ENCODE results near the gene MCHR2. TPM values are rescaled to one million over a fixed set of nuclear protein-coding genes. Genes with fewer than 3 reads are reported as not detected.
"Not testable (repeated sequence)": the region's sequence is repeated elsewhere in the genome, so short reads cannot be mapped to it uniquely, and the experiment has no call there.

Gene MCHR2
- total RNA-seq, result not detected in 2 replicates

- intact Hi-C loops (cut with micrococcal nuclease), result no loop called here
Observed at GRCh38 chr6:99993533-99994251, at the start of gene MCHR2. Gene MCHR2, minus strand, starts transcription at chr6:99994223. Its CDS starts 38,076 bp downstream, at chr6:99956147.

- intact Hi-C loops (cut with micrococcal nuclease), result not testable (repeated sequence)
Observed at GRCh38 chr6:100038546-100038945, 44.5 kb upstream of the MCHR2 start.

GRCh38 chr6:100035873-100036653, 42.0 kb upstream of the MCHR2 start:
- intact Hi-C loops (cut with micrococcal nuclease), result no loop called here

- intact Hi-C loops (cut with micrococcal nuclease), result no loop called here
Observed at GRCh38 chr6:100023798-100024197, 29.8 kb upstream of the MCHR2 start.

- intact Hi-C loops (cut with micrococcal nuclease), result no loop called here
Observed at GRCh38 chr6:100022847-100023246, 28.8 kb upstream of the MCHR2 start.

- intact Hi-C loops (cut with micrococcal nuclease), result no loop called here
Observed at GRCh38 chr6:100008857-100009256, 14.8 kb upstream of the MCHR2 start.

- intact Hi-C loops (cut with micrococcal nuclease), result loop anchor here (1.0 to 5.0 kb wide), 3 partner anchors 97 to 663 kb away; no protein-coding TSS in a partner anchor
Observed at GRCh38 chr6:100001915-100002388, 7.9 kb upstream of the MCHR2 start.

GRCh38 chr6:99997141-99997540, 3.1 kb upstream of the MCHR2 start:
- intact Hi-C loops (cut with micrococcal nuclease), result no loop called here

- intact Hi-C loops (cut with micrococcal nuclease), result no loop called here
Observed at GRCh38 chr6:99995916-99996315, 1.9 kb upstream of the MCHR2 start.

GRCh38 chr6:99993146-99993532, 884 bp downstream of the MCHR2 start:
- intact Hi-C loops (cut with micrococcal nuclease), result no loop called here

- intact Hi-C loops (cut with micrococcal nuclease), result no loop called here
Observed at GRCh38 chr6:99991955-99992354, 2.1 kb downstream of the MCHR2 start.

- intact Hi-C loops (cut with micrococcal nuclease), result no loop called here
Observed at GRCh38 chr6:99980741-99981140, 13.3 kb downstream of the MCHR2 start.

- intact Hi-C loops (cut with micrococcal nuclease), result no loop called here
Observed at GRCh38 chr6:99979953-99980352, 14.1 kb downstream of the MCHR2 start.

GRCh38 chr6:99967052-99967451, 27.0 kb downstream of the MCHR2 start:
- intact Hi-C loops (cut with micrococcal nuclease), result no loop called here

GRCh38 chr6:99960027-99960426, 34.0 kb downstream of the MCHR2 start:
- intact Hi-C loops (cut with micrococcal nuclease), result no loop called here

GRCh38 chr6:99951016-99951805, 42.8 kb downstream of the MCHR2 start:
- intact Hi-C loops (cut with micrococcal nuclease), result no loop called here

- intact Hi-C loops (cut with micrococcal nuclease), result no loop called here
Observed at GRCh38 chr6:99946005-99946404, 48.0 kb downstream of the MCHR2 start.

- intact Hi-C loops (cut with micrococcal nuclease), result no loop called here
Observed at GRCh38 chr6:99943846-99944245, 50.2 kb downstream of the MCHR2 start.

GRCh38 chr6:99940582-99940981, 53.4 kb downstream of the MCHR2 start:
- intact Hi-C loops (cut with micrococcal nuclease), result no loop called here

GRCh38 chr6:99933129-99933528, 60.9 kb downstream of the MCHR2 start:
- intact Hi-C loops (cut with micrococcal nuclease), result no loop called here

- intact Hi-C loops (cut with micrococcal nuclease), result no loop called here
Observed at GRCh38 chr6:99912657-99913056, 81.4 kb downstream of the MCHR2 start.

All from T-helper 2 cell treated with Interferon-gamma antibody and Interleukin-4, amounts not matched to agents 100 ng/mL and 5 ng/mL, for 36 hours (primary cell).